Adrenal gland (tissue), 12 donors: Measurements from ENCODE around the gene CCDC24. TPM values are rescaled to one million over a fixed set of nuclear protein-coding genes. Genes with fewer than 3 reads are reported as not detected.
A peak's percentile ranks its signal among the peaks of the same experiment; 100 is the strongest.

ENCODE experiments used
- DNase-seq, 7 donors: peaks; one replicate each; pipeline ENCODE4 v3.0.0-alpha.2; 2019 to 2020
- H3K27ac ChIP-seq, 5 donors: fragments of 200-600 bp; sonication (generic) in 4 of 5; 1 replicate in 3 of 5; 2 replicates in 2 of 5; pipeline versions ENCODE4 v1.5.1 to v1.8.0; 2016 to 2020; ENCODE audit warnings: mild to moderate bottlenecking in 1 of 5
- H3K27me3 ChIP-seq: fragments of 200-600 bp; 2 replicates; pipeline ENCODE4 v1.8.0; 2021
- H3K36me3 ChIP-seq, 2 donors: fragments of 200-600 bp; replicated peaks in 1 of 2; 1 replicate in 1 of 2; 2 replicates in 1 of 2; pipeline versions ENCODE4 v1.5.1 to v1.8.0; 2018 to 2022
- H3K4me1 ChIP-seq, 2 donors: fragments of 200-600 bp; replicated peaks in 1 of 2; 1 replicate in 1 of 2; 2 replicates in 1 of 2; pipeline versions ENCODE4 v1.5.1 to v1.8.0; 2018 to 2021
- H3K4me3 ChIP-seq, 4 donors: fragments of 200-600 bp; sonication (generic) in 3 of 4; one replicate each; pipeline ENCODE4 v1.5.1; 2016 to 2018
- H3K9me3 ChIP-seq, 3 donors: fragments of 200-600 bp; sonication (generic) in 1 of 3; replicated peaks in 1 of 3; 1 replicate in 2 of 3; 2 replicates in 1 of 3; pipeline versions ENCODE4 v1.5.1 to v1.8.0; 2016 to 2021
- CTCF ChIP-seq, 6 experiments: fragments of 450-650 bp in 4 of 6; fragments of 200-600 bp in 2 of 6; sonication (generic) in 1 of 6; IDR thresholded peaks; 1 replicate in 5 of 6; 2 replicates in 1 of 6; pipeline versions ENCODE4 v1.5.1 to v1.8.0; 2016 to 2021; ENCODE audit warnings: antibody characterized with exemption in 6 of 6, mild to moderate bottlenecking in 2 of 6, moderate library complexity in 1 of 6
- POLR2A ChIP-seq, 2 donors: fragments of 450-650 bp; IDR thresholded peaks; one replicate each; pipeline ENCODE4 v1.6.1; 2017; ENCODE audit warnings: antibody characterized with exemption in 2 of 2, mild to moderate bottlenecking in 2 of 2, moderate library complexity in 1 of 2
- WGBS, 4 donors: extraction: QIAGEN DNeasy Blood & Tissue Kit in 2 of 4; methylation state at CpG; one replicate each; pipeline versions ENCODE4 v1.1.5 to v1.1.7; 2013 to 2017; 5-methylcytosine and 5-hydroxymethylcytosine counted together
- intact Hi-C, 2 donors: fragments of 100-400 bp; cut with DNase I; formaldehyde crosslinking; loops; one replicate each; pipeline versions ENCODE4 v1.14.1 to v1.15.0; 2022 to 2023
- polyA plus RNA-seq, 3 donors: library from polyadenylated mRNA; stranded (reverse); fragments of 200-250 nt in 2 of 3; fragments of 350-450 nt in 1 of 3; fragmentation: Illumina TruSeq in 1 of 3; extraction: RNeasy Lipid Tissue Mini Kit (QIAGEN cat#74804) in 1 of 3; gene quantifications; one replicate each; pipeline ENCODE4 v1.2.3, GENCODE V29; 2013 to 2014
- total RNA-seq, 9 donors: library from RNA; depleted of rRNA in 4 of 9; stranded (reverse); fragments of >200 nt in 4 of 9; fragments of 120-200 nt in 1 of 9; fragmentation: NEBNext Ultra II Directional in 1 of 9; extraction: Animal tissue kit (Norgen Biotek cat#: 25700) in 1 of 9; gene quantifications; one replicate each; pipeline versions ENCODE4 v1.1.0 to v1.2.4, GENCODE V29; 2013 to 2023
- donor health status: healthy with polysubstance abuse.
- donor health status: Bipolar disorder and iron deficiency.
- donor health status: DM: yes; HTN: yes; CAD: no.
- donor health status: DM: no; HTN: no; CAD: no.
- donor health status: DM: no; HTN: no; CAD: no.
- donor health status: DM: yes; HTN: yes; CAD: no.

CCDC24 gene
- total and polyA plus RNA-seq, 12 donors, result 3.1 to 53.5 (median 11.7) TPM

- no peak for TF ChIP-seq CTCF (IDR thresholded peaks at IDR 0.05)
- no peak for TF ChIP-seq POLR2A (IDR thresholded peaks at IDR 0.05)
- Histone ChIP-seq H3K4me1 (peaks cover 23 to 30% of the 10 kb centered on the region in 2 donors), H3K36me3 (peaks cover 0 to 7% of the 10 kb centered on the region in 2 donors), H3K4me3 (peak overlapping the region in 2 of 4 donors; percentile 47 to 84), H3K9me3 (no peaks in the 10 kb centered on the region), H3K27ac (no peak overlapping the region), H3K27me3 (no peaks in the 10 kb centered on the region)
- intact Hi-C loops, result no loop called here
- 37 to 42% (median 41%) methylated on average over 3 of the region's 3 CpGs for WGBS, 4 donors
- peak in 2 of 7 donors; percentile 27 to 30 for DNase-seq
These were observed 43.4 kb upstream of the CCDC24 start for GRCh38 chr1:43947874-43948437.

GRCh38 chr1:43949678-43950077, 41.7 kb upstream of the CCDC24 start:
- no peaks in the 10 kb centered on the region for H3K9me3 ChIP-seq
- 89 to 100% (median 92%) methylated on average over 2 to 13 of the region's 13 CpGs for WGBS, 4 donors
- intact Hi-C loops, result no loop called here
- TF ChIP-seq CTCF (IDR thresholded peaks at IDR 0.05) (no peak), POLR2A (IDR thresholded peaks at IDR 0.05) (no peak)
- no peaks in the 10 kb centered on the region for H3K27me3 ChIP-seq
- peaks cover 23 to 38% of the 10 kb centered on the region in 2 donors for H3K4me1 ChIP-seq
- no peak overlapping the region for H3K27ac ChIP-seq
- H3K36me3 ChIP-seq, result peaks cover 0 to 7% of the 10 kb centered on the region in 2 donors
- no peak overlapping the region for H3K4me3 ChIP-seq
- no peak for DNase-seq

GRCh38 chr1:43951021-43951985, 40.1 kb upstream of the CCDC24 start:
- H3K9me3 ChIP-seq, result no peaks in the 10 kb centered on the region
- WGBS, 4 donors, result 83 to 92% (median 87%) methylated on average over 4 of the region's 4 CpGs
- no peak overlapping the region for H3K27ac ChIP-seq
- peaks cover 0 to 7% of the 10 kb centered on the region in 2 donors for H3K36me3 ChIP-seq
- intact Hi-C loops, result no loop called here
- TF ChIP-seq POLR2A (IDR thresholded peaks at IDR 0.05) (no peak), CTCF (IDR thresholded peaks at IDR 0.05) (no peak)
- DNase-seq, result no peak
- peaks cover 15 to 25% of the 10 kb centered on the region in 2 donors for H3K4me1 ChIP-seq
- H3K4me3 ChIP-seq, result no peak overlapping the region
- H3K27me3 ChIP-seq, result no peaks in the 10 kb centered on the region

- intact Hi-C loops, result no loop called here
- H3K4me3 ChIP-seq, result no peak overlapping the region
- peaks cover 9 to 19% of the 10 kb centered on the region in 2 donors for H3K4me1 ChIP-seq
- peak in 1 of 7 donors; percentile 88 for DNase-seq
- 55 to 80% (median 60%) methylated on average over 5 to 8 of the region's 8 CpGs for WGBS, 4 donors
- peak overlapping the region in 1 of 5 donors; percentile 42 for H3K27ac ChIP-seq
- H3K27me3 ChIP-seq, result no peaks in the 10 kb centered on the region
- TF ChIP-seq CTCF (IDR thresholded peaks at IDR 0.05), result no peak
- TF ChIP-seq POLR2A (IDR thresholded peaks at IDR 0.05), result no peak
- no peaks in the 10 kb centered on the region for H3K9me3 ChIP-seq
- H3K36me3 ChIP-seq, result peaks cover 0 to 22% of the 10 kb centered on the region in 2 donors
These were observed 38.6 kb upstream of the CCDC24 start for GRCh38 chr1:43952731-43953346.
